Muscle layer of duodenum (tissue), 2 donors: ENCODE results near the gene IL1RAP.

ENCODE experiments used
- H3K27ac ChIP-seq: one replicate; pipeline ENCODE4 v1.7.0; 2013; ENCODE audit warnings: mild to moderate bottlenecking, low read length
- H3K27me3 ChIP-seq: one replicate; pipeline ENCODE4 v1.7.0; 2013; ENCODE audit warnings: low read depth, mild to moderate bottlenecking, control low read depth, low read length
- H3K36me3 ChIP-seq, 2 donors: one replicate each; pipeline ENCODE4 v1.7.0; 2013; ENCODE audit warnings: low read length in 2 of 2, control low read depth in 1 of 2, mild to moderate bottlenecking in 1 of 2; ENCODE audit not compliant: insufficient read depth in 2 of 2, control insufficient read depth in 1 of 2
- H3K4me1 ChIP-seq, 2 donors: one replicate each; pipeline ENCODE4 v1.7.0; 2013; ENCODE audit warnings: low read length in 2 of 2, mild to moderate bottlenecking in 2 of 2, control low read depth in 1 of 2, moderate library complexity in 1 of 2; ENCODE audit not compliant: insufficient read depth in 2 of 2, control insufficient read depth in 1 of 2
- H3K4me3 ChIP-seq, 2 donors: one replicate each; pipeline ENCODE4 v1.7.0; 2013; ENCODE audit warnings: low read length in 2 of 2, low read depth in 1 of 2, mild to moderate bottlenecking in 1 of 2
- H3K9me3 ChIP-seq, 2 donors: one replicate each; pipeline ENCODE4 v1.7.0; 2013; ENCODE audit warnings: low read length in 2 of 2, control low read depth in 1 of 2, mild to moderate bottlenecking in 1 of 2; ENCODE audit not compliant: control insufficient read depth in 1 of 2
- donor health status: healthy.

IL1RAP gene

GRCh38 chr3:190706582-190706981, 192.7 kb downstream of the IL1RAP start:
- no peaks in the 10 kb centered on the region for H3K27me3 ChIP-seq
- no peaks in the 10 kb centered on the region for H3K36me3 ChIP-seq

More at GRCh38 chr3:190706582-190706981, 192.7 kb downstream of the IL1RAP start:
- Histone ChIP-seq H3K4me3 (no peak overlapping the region), H3K27ac (no peak overlapping the region), H3K4me1 (no peaks in the 10 kb centered on the region), H3K9me3 (no peaks in the 10 kb centered on the region)
